HEK293 (cell line): ENCODE data around the gene FOXG1.

Source experiments
- CTCF ChIA-PET: fragments of 350-600 bp; formaldehyde crosslinking; extraction: SDS; loops from one replicate; lab custom pipeline; 2021; ENCODE audit warnings: antibody characterized with exemption; lab: Yijun Ruan, JAX
- POLR2A ChIA-PET: fragments of 300-600 bp; formaldehyde crosslinking; extraction: SDS; loops from one replicate; lab custom pipeline; 2020; ENCODE audit warnings: antibody characterized with exemption, inconsistent platforms; lab: Yijun Ruan, JAX
- H3K27ac ChIP-seq: fragments of 200-500 bp; sonication (Bioruptor generic); 2 replicates; pipeline ENCODE4 v1.5.1; 2014; ENCODE audit warnings: low read depth, low read length, control low read depth, inconsistent platforms; ENCODE audit errors: extremely low read depth
- H3K36me3 ChIP-seq, 2 experiments: fragments of 200-500 bp in 1 of 2; sonication (Bioruptor generic) in 1 of 2; 1 replicate in 1 of 2; 2 replicates in 1 of 2; pipeline ENCODE4 v1.5.1; 2014 to 2017; ENCODE audit warnings: inconsistent platforms in 2 of 2, low read length in 2 of 2; ENCODE audit not compliant: control insufficient read depth in 2 of 2, insufficient read depth in 1 of 2
- H3K4me1 ChIP-seq: fragments of 200-500 bp; sonication (Bioruptor generic); 2 replicates; pipeline ENCODE4 v1.5.1; 2014; ENCODE audit warnings: mild to moderate bottlenecking, low read length, inconsistent platforms; ENCODE audit not compliant: control insufficient read depth, insufficient read depth
- H3K4me3 ChIP-seq: 2 replicates; pipeline ENCODE4 v1.5.1; 2011; ENCODE audit warnings: low read depth, mild to moderate bottlenecking, control low read depth, low read length, moderate library complexity
- H3K9me3 ChIP-seq: fragments of 200-500 bp; sonication (Bioruptor generic); 2 replicates; pipeline ENCODE4 v1.5.1; 2014; ENCODE audit warnings: low read depth, low read length, inconsistent platforms; ENCODE audit not compliant: control insufficient read depth, insufficient read depth
- HOXA7 ChIP-seq: sonication (generic); formaldehyde crosslinking; IDR thresholded peaks from 2 replicates; pipeline ENCODE4 v1.8.1; 2022; ENCODE audit warnings: missing genetic modification reagents, borderline replicate concordance
- IKZF3 ChIP-seq: fragments of 450-650 bp; IDR thresholded peaks from 2 replicates; pipeline ENCODE4 v1.5.0; 2018; ENCODE audit warnings: missing biosample characterization, mild to moderate bottlenecking, missing genetic modification characterization, moderate library complexity
- OSR2 ChIP-seq: fragments of 450-650 bp; formaldehyde crosslinking; IDR thresholded peaks from 2 replicates; pipeline ENCODE4 v1.5.1; 2016; ENCODE audit warnings: missing biosample characterization, missing genetic modification characterization
- PRDM6 ChIP-seq: fragments of 450-650 bp; formaldehyde crosslinking; IDR thresholded peaks from 2 replicates; pipeline ENCODE4 v1.5.1; 2017; ENCODE audit warnings: missing biosample characterization, missing genetic modification characterization
- SP3 ChIP-seq: fragments of 450-650 bp; formaldehyde crosslinking; IDR thresholded peaks from 2 replicates; pipeline ENCODE4 v1.5.1; 2016; ENCODE audit warnings: missing biosample characterization, missing genetic modification characterization
- ZBTB7A ChIP-seq: fragments of 450-650 bp; formaldehyde crosslinking; IDR thresholded peaks from 2 replicates; pipeline ENCODE4 v1.5.1; 2016; ENCODE audit warnings: low read depth, missing biosample characterization, missing genetic modification characterization
- ZNF138 ChIP-seq: fragments of 450-650 bp; formaldehyde crosslinking; IDR thresholded peaks from 2 replicates; pipeline ENCODE4 v1.5.1; 2016; ENCODE audit warnings: missing biosample characterization, missing genetic modification characterization, borderline replicate concordance
- ZNF274 ChIP-seq, 2 experiments: fragments of 200-500 bp in 1 of 2; fragments of 450-650 bp in 1 of 2; sonication (Bioruptor generic) in 1 of 2; formaldehyde crosslinking in 1 of 2; IDR thresholded peaks; 2 replicates each; pipeline versions ENCODE4 v1.5.1 to v1.6.1; 2014 to 2016; ENCODE audit warnings: borderline replicate concordance in 1 of 2, inconsistent platforms in 1 of 2, low read length in 1 of 2, missing biosample characterization in 1 of 2, missing genetic modification characterization in 1 of 2
- ZNF335 ChIP-seq: fragments of 450-650 bp; formaldehyde crosslinking; conservative IDR thresholded peaks from 2 replicates; pipeline ENCODE4 v1.5.1; 2016; ENCODE audit warnings: missing biosample characterization, missing genetic modification characterization
- ZNF518A ChIP-seq: fragments of 450-650 bp; formaldehyde crosslinking; conservative IDR thresholded peaks from 2 replicates; pipeline ENCODE4 v1.5.1; 2016; ENCODE audit warnings: low read depth, missing biosample characterization, missing genetic modification characterization
- ZNF747 ChIP-seq: fragments of 450-650 bp; formaldehyde crosslinking; IDR thresholded peaks from 2 replicates; pipeline ENCODE4 v1.5.1; 2016; ENCODE audit warnings: missing biosample characterization, missing genetic modification characterization
- ZSCAN30 ChIP-seq: fragments of 450-650 bp; IDR thresholded peaks from 2 replicates; pipeline ENCODE4 v1.5.1; 2018; ENCODE audit warnings: missing biosample characterization, mild to moderate bottlenecking, missing genetic modification characterization, moderate library complexity
- TF ChIP-seq, protein P1 (sequence below): fragments of 450-650 bp; formaldehyde crosslinking; IDR thresholded peaks from 2 replicates; pipeline ENCODE4 v1.5.1; 2016; ENCODE audit warnings: missing biosample characterization, missing genetic modification characterization
- TF ChIP-seq, protein P2 (sequence below): fragments of 450-650 bp; formaldehyde crosslinking; IDR thresholded peaks from 2 replicates; pipeline ENCODE4 v1.5.1; 2016; ENCODE audit warnings: missing biosample characterization, missing genetic modification characterization
- TF ChIP-seq, protein P3 (sequence below): fragments of 450-650 bp; formaldehyde crosslinking; IDR thresholded peaks from 2 replicates; pipeline ENCODE4 v1.5.1; 2016; ENCODE audit warnings: missing biosample characterization, missing genetic modification characterization

The FOXG1 gene

DNA sequence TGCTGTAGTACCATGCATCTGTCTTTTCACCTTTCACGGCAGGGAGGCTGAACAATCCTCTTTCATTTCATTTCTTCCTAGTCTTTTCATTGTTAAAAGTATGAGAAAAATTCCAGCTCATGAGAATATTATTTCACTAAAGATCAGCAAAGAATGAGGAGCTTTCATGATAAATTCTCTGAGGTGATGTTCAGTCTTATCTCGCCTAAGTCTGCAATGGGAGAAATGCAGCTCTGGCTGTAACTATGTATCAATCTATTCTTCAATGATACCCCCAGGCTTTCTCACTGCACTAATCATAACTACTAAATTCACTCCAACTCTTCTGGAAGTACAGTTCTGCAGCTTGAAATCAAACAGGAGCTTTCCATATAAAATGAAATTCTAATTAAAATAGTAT, 15.7 kb downstream of the FOXG1 start:
- peaks cover 0 to 3% of the 10 kb centered on the region in 2 experiments; a peak in 1 of 3 replicates for H3K36me3 ChIP-seq
- ChIA-PET POLR2A (no interaction called here), CTCF (interaction anchor here (1.3 kb wide), 1 partner anchor 8 kb away, joined by 3 read pairs; no protein-coding TSS in a partner anchor)
- no peaks in the 10 kb centered on the region for H3K4me1 ChIP-seq
- no peaks in the 10 kb centered on the region for H3K9me3 ChIP-seq
- H3K4me3 ChIP-seq = no peak overlapping the region
- no peak overlapping the region for H3K27ac ChIP-seq
- no peak for TF ChIP-seq IKZF3 (tag by site-specific recombination)
- no peak for TF ChIP-seq ZNF747 (tag by site-specific recombination)
- no peak for TF ChIP-seq ZNF138
- TF ChIP-seq ZNF274 (IDR thresholded peaks at IDR 0.05; ENCODE audit: low read length) = no peak
- no peak for TF ChIP-seq ZNF274 (tag by site-specific recombination; IDR thresholded peaks at IDR 0.05; ENCODE audit: borderline replicate concordance)
- TF ChIP-seq, protein P1, sequence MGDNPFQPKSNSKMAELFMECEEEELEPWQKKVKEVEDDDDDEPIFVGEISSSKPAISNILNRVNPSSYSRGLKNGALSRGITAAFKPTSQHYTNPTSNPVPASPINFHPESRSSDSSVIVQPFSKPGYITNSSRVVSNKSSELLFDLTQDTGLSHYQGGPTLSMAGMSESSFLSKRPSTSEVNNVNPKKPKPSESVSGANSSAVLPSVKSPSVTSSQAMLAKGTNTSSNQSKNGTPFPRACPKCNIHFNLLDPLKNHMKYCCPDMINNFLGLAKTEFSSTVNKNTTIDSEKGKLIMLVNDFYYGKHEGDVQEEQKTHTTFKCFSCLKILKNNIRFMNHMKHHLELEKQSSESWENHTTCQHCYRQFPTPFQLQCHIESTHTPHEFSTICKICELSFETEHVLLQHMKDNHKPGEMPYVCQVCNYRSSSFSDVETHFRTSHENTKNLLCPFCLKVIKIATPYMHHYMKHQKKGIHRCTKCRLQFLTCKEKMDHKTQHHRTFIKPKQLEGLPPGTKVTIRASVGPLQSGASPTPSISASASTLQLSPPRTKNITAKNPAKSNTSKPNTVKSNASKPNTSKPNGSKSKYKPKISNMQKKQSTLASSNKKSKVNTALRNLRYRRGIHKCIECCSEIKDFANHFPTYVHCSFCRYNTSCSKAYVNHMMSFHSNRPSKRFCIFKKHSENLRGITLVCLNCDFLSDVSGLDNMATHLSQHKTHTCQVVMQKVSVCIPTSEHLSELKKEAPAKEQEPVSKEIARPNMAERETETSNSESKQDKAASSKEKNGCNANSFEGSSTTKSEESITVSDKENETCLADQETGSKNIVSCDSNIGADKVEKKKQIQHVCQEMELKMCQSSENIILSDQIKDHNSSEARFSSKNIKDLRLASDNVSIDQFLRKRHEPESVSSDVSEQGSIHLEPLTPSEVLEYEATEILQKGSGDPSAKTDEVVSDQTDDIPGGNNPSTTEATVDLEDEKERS = no peak
- no peak for TF ChIP-seq ZNF335 (tag by site-specific recombination)
- TF ChIP-seq ZNF518A (tag by site-specific recombination) = no peak
- TF ChIP-seq PRDM6 (tag by site-specific recombination) = no peak
- TF ChIP-seq, protein P2, sequence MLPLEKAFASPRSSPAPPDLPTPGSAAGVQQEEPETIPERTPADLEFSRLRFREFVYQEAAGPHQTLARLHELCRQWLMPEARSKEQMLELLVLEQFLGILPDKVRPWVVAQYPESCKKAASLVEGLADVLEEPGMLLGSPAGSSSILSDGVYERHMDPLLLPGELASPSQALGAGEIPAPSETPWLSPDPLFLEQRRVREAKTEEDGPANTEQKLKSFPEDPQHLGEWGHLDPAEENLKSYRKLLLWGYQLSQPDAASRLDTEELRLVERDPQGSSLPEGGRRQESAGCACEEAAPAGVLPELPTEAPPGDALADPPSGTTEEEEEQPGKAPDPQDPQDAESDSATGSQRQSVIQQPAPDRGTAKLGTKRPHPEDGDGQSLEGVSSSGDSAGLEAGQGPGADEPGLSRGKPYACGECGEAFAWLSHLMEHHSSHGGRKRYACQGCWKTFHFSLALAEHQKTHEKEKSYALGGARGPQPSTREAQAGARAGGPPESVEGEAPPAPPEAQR (tag by site-specific recombination) = no peak
- TF ChIP-seq OSR2 = no peak
- TF ChIP-seq SP3 (tag by site-specific recombination) = no peak
- no peak for TF ChIP-seq ZSCAN30 (tag by site-specific recombination)
- no peak for TF ChIP-seq HOXA7 (CRISPR knock-in tag)
- TF ChIP-seq, protein P3, sequence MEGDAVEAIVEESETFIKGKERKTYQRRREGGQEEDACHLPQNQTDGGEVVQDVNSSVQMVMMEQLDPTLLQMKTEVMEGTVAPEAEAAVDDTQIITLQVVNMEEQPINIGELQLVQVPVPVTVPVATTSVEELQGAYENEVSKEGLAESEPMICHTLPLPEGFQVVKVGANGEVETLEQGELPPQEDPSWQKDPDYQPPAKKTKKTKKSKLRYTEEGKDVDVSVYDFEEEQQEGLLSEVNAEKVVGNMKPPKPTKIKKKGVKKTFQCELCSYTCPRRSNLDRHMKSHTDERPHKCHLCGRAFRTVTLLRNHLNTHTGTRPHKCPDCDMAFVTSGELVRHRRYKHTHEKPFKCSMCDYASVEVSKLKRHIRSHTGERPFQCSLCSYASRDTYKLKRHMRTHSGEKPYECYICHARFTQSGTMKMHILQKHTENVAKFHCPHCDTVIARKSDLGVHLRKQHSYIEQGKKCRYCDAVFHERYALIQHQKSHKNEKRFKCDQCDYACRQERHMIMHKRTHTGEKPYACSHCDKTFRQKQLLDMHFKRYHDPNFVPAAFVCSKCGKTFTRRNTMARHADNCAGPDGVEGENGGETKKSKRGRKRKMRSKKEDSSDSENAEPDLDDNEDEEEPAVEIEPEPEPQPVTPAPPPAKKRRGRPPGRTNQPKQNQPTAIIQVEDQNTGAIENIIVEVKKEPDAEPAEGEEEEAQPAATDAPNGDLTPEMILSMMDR (tag by site-specific recombination) = no peak
- no peak for TF ChIP-seq ZBTB7A (tag by site-specific recombination)
- TF ChIP-seq, all 188 proteins: peak for 0
